OCI-LY1 (cell line): ENCODE data around the gene ARFIP2.

Source experiments
- EZH2 ChIP-seq: fragments of 200-600 bp; sonication (generic), shearing (Covaris generic); IDR thresholded peaks from 2 replicates; pipeline ENCODE4 v1.8.0; 2017; ENCODE audit warnings: borderline replicate concordance, mixed run types, mild to moderate bottlenecking, antibody characterized with exemption, low read length, moderate library complexity, mixed read lengths
- TF ChIP-seq, protein P1 (sequence below): fragments of 200-600 bp; sonication (generic), shearing (Covaris generic); IDR thresholded peaks from 2 replicates; pipeline ENCODE4 v1.5.1; 2017; ENCODE audit warnings: mild to moderate bottlenecking, antibody characterized with exemption, low read length, moderate library complexity, mixed read lengths

- TF ChIP-seq, protein P1, sequence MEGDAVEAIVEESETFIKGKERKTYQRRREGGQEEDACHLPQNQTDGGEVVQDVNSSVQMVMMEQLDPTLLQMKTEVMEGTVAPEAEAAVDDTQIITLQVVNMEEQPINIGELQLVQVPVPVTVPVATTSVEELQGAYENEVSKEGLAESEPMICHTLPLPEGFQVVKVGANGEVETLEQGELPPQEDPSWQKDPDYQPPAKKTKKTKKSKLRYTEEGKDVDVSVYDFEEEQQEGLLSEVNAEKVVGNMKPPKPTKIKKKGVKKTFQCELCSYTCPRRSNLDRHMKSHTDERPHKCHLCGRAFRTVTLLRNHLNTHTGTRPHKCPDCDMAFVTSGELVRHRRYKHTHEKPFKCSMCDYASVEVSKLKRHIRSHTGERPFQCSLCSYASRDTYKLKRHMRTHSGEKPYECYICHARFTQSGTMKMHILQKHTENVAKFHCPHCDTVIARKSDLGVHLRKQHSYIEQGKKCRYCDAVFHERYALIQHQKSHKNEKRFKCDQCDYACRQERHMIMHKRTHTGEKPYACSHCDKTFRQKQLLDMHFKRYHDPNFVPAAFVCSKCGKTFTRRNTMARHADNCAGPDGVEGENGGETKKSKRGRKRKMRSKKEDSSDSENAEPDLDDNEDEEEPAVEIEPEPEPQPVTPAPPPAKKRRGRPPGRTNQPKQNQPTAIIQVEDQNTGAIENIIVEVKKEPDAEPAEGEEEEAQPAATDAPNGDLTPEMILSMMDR = no peak
- no peak for TF ChIP-seq EZH2
These were observed 49.7 kb upstream of the ARFIP2 start for GRCh38 chr11:6530848-6531247.
